ENCODE results near the gene AHDC1.

Gene AHDC1

GRCh38 chr1:27567971-27568299 is 36.0 kb downstream of the AHDC1 start:
- CTCF ChIA-PET = interaction anchor here (0.7 to 27.5 kb wide), 13 partner anchors 9 to 223 kb away, joined by 3 to 689 read pairs (median 6); partner anchors contain the start of genes AHDC1 and IFI6
- DNase-seq (ENCODE audit: low read depth, low spot score) = no peak
- H3K4me3 ChIP-seq (ENCODE audit: low read depth, low read length) = no peak overlapping the region
- POLR2A ChIA-PET = interaction anchor here (0.9 to 2.1 kb wide), 2 partner anchors 11 to 31 kb away, joined by 3 to 8 read pairs; no protein-coding TSS in a partner anchor
- no peak for TF ChIP-seq CTCF (IDR thresholded peaks at IDR 0.05; ENCODE audit: insufficient read depth, low read length, missing control alignments)

- no peak overlapping the region for H3K4me3 ChIP-seq (ENCODE audit: low read depth, low read length)
- no peak for TF ChIP-seq CTCF (IDR thresholded peaks at IDR 0.05; ENCODE audit: insufficient read depth, low read length, missing control alignments)
- DNase-seq (ENCODE audit: low read depth, low spot score) = no peak
- ChIA-PET CTCF (interaction anchor here (0.9 to 27.5 kb wide), 10 partner anchors 8 to 158 kb away, joined by 3 to 689 read pairs (median 8); partner anchors contain the start of genes AHDC1 and IFI6), POLR2A (interaction anchor here (2.1 kb wide), 1 partner anchor 10 kb away, joined by 8 read pairs; no protein-coding TSS in a partner anchor)
These were observed 36.8 kb downstream of the AHDC1 start for GRCh38 chr1:27567146-27567526.

DNA sequence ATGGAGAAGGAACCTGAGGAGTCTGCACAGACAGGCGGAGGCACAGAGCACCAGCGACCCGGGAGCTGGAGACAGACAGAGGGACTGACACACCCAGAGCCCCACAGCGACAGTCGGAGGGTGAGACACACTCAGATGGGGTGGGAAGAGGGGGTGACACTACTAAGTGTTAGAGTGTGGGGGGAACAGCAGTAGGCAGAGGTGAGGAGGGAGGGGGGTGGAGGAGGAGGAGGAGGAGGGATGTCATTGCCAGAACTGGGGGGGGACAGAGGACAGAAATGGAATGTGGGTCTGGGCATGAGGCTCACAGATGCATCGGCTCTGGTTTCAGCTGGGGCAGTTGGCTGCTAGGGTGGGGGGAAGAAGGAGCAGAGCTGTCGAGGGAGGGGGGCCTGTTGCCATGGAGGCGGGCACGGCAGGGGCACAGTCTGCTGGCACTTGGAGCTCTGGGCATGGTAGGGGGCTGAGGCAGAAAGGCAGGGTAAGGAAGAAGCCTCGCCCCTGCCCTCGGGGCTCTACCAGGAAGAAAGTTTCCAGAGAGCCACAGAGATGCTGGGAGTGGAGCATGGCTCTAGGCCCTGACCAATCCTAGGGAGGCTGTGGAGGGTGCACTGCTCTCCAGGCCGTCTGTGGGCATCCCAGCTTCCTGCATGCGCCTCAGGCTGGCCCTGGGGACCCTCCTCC is 37.3 kb downstream of the AHDC1 start:
- no peak overlapping the region for H3K4me3 ChIP-seq (ENCODE audit: low read depth, low read length)
- no peak for TF ChIP-seq CTCF (IDR thresholded peaks at IDR 0.05; ENCODE audit: insufficient read depth, low read length, missing control alignments)
- ChIA-PET CTCF (interaction anchor here (0.9 to 27.5 kb wide), 5 partner anchors 9 to 104 kb away, joined by 3 to 689 read pairs (median 9); partner anchors contain the start of gene AHDC1), POLR2A (no interaction called here)
- DNase-seq (ENCODE audit: low read depth, low spot score) = no peak

DNA sequence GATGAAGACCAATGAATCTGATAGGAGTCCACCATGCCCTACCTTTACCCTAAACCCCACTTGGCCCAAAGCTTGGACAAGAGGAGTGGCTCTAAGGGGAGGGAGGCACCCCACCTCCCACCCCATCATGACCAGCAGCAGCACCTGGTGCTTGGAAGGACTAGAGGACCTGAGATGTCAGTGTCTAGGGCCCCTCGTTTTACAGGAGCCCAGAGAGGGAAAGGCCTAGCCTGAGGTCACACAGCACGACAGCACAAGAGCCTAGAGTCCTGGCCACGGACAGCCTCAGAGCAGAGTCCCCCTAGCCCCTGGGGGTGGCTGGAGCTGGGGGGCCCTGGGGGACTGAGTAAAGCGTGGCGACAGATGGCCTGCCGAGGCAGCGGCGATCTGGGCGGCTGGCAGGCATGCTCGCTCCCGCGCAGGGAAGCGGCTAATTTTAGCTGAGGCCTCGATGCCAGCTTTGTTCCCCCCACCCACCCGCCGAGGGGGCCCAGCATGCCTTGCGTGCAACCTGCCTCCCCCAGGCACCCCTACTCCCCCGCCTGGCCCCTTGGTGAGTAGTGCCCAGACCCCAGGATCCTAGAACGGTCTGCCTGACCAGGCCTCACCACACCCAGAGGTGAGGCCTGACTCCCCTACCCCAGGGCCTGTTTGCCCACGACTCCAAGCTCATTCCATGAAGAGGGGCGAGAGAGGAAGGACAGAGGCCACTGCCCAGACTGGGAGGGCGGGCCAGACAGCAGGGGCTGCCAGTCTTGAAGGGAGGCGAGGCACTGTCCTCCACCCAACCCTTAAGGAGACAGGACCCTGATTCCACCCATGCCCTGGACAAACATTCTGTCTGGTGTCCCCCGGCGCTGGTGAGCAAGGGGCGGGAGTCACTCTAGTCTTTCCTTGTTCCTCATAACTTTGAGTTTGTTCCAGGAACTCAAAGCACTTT is 39.0 kb downstream of the AHDC1 start:
- TF ChIP-seq CTCF (IDR thresholded peaks at IDR 0.05; ENCODE audit: insufficient read depth, low read length, missing control alignments) = no peak
- ChIA-PET CTCF (interaction anchor here (1.0 to 27.5 kb wide), 10 partner anchors 8 to 164 kb away, joined by 3 to 689 read pairs (median 6); partner anchors contain the start of gene AHDC1), POLR2A (interaction anchor here (1.1 kb wide), 1 partner anchor 10 kb away, joined by 3 read pairs; no protein-coding TSS in a partner anchor)
- H3K4me3 ChIP-seq (ENCODE audit: low read depth, low read length) = no peak overlapping the region
- DNase-seq (ENCODE audit: low read depth, low spot score) = no peak

DNA sequence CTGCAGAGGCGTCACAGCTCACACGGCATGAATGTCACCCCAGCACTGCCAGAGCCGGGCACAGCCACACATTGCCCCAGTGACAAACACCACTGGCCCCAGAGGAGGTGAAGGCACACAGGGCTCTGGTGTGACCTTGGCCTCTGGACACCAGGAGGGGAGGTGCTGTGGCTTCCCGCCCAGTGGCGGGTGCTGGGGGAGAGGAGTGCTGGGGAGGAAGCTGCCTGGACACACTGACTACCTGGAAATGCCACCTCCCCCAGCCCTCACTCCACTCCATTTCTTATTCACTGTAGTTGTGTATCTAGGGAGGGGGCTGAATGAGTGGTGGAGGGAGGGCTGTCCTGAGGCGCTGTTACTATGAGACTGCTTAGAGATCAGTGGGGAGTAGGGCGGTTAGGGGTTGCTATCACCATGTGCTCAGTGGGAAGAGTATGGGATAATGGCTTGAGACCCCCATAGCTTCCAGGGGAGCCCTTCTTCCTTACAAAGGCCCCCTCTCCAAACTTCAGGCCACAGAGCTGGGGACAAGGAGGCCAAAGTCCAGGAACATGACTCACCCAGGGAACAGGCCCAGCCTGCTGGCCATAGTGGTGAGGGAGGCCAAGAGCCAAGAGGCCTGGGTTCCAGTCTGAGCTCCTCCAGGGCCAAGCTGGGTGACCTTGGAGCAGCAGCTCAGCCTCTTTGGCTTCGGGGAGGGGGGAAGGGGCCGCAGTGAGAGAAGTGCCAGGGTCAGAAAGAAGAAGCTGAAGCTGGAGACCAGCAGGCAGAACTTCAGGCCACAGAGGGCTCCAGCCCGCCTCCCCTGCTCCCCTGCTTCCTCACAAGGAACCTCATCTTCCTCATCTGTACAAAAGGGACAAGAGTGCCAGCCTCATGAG is 40.1 kb downstream of the AHDC1 start:
- DNase-seq (ENCODE audit: low read depth, low spot score) = no peak
- CTCF ChIA-PET = interaction anchor here (0.8 to 27.5 kb wide), 10 partner anchors 8 to 163 kb away, joined by 3 to 689 read pairs (median 4); partner anchors contain the start of gene AHDC1
- no peak overlapping the region for H3K4me3 ChIP-seq (ENCODE audit: low read depth, low read length)
- no peak for TF ChIP-seq CTCF (IDR thresholded peaks at IDR 0.05; ENCODE audit: insufficient read depth, low read length, missing control alignments)
- POLR2A ChIA-PET = interaction anchor here (0.8 to 1.1 kb wide), 3 partner anchors 9 to 40 kb away, joined by 3 read pairs; partner anchors contain the start of gene AHDC1
